Neural crest cell (in vitro differentiated cells): ENCODE measurements around the gene SYNDIG1L. TPM values are rescaled to one million over a fixed set of nuclear protein-coding genes. Genes with fewer than 3 reads are reported as not detected.

ENCODE experiments used
- DNase-seq: peaks from one replicate; pipeline ENCODE4 v3.0.0; 2021; ENCODE audit warnings: low read depth, mixed read lengths, low spot score
- H3K27ac Mint-ChIP-seq: one replicate; pipeline ENCODE4 v1.8.0; 2021; ENCODE audit warnings: mild to moderate bottlenecking, mixed read lengths; ENCODE audit not compliant: unreplicated experiment
- H3K27me3 Mint-ChIP-seq: 2 replicates; pipeline ENCODE4 v1.8.0; 2021; ENCODE audit warnings: low read depth, mild to moderate bottlenecking, mixed read lengths
- H3K36me3 Mint-ChIP-seq: 2 replicates; pipeline ENCODE4 v1.8.0; 2021; ENCODE audit warnings: low read depth, mild to moderate bottlenecking, mixed read lengths
- H3K4me1 Mint-ChIP-seq: 2 replicates; pipeline ENCODE4 v1.8.0; 2021; ENCODE audit warnings: mixed read lengths
- H3K4me3 Mint-ChIP-seq: one replicate; pipeline ENCODE4 v1.8.0; 2021; ENCODE audit warnings: mild to moderate bottlenecking, mixed read lengths
- H3K9me3 Mint-ChIP-seq: 2 replicates; pipeline ENCODE4 v1.8.0; 2021; ENCODE audit warnings: mixed read lengths
- CTCF ChIP-seq: fragments of 200-600 bp; sonication (generic); conservative IDR thresholded peaks from 2 replicates; pipeline ENCODE4 v1.5.0; 2021; ENCODE audit warnings: antibody characterized with exemption, mild to moderate bottlenecking
- total RNA-seq: library from RNA; stranded (reverse); gene quantifications from 2 replicates; pipeline ENCODE4 v1.2.1, GENCODE V29; 2021

The SYNDIG1L gene
- total RNA-seq, 1 donor from 2014 or later, result not detected

- Mint-ChIP-seq H3K4me1 (peaks cover 2% of the 10 kb centered on the region), H3K4me3 (no peak overlapping the region), H3K36me3 (no peaks in the 10 kb centered on the region), H3K9me3 (no peaks in the 10 kb centered on the region), H3K27ac (no peak overlapping the region), H3K27me3 (peaks cover 69% of the 10 kb centered on the region)
- TF ChIP-seq CTCF, result no peak
- DNase-seq, result no peak
These were observed 3.2 kb upstream of the SYNDIG1L start for GRCh38 chr14:74429221-74429691.

GRCh38 chr14:74427651-74428050 lies 1.6 kb upstream of the SYNDIG1L start:
- Mint-ChIP-seq H3K27ac (no peak overlapping the region), H3K4me1 (no peaks in the 10 kb centered on the region), H3K4me3 (no peak overlapping the region), H3K27me3 (peaks cover 80% of the 10 kb centered on the region), H3K36me3 (no peaks in the 10 kb centered on the region), H3K9me3 (no peaks in the 10 kb centered on the region)
- no peak for DNase-seq
- TF ChIP-seq CTCF, result no peak

- peaks cover 84% of the 10 kb centered on the region for H3K27me3 Mint-ChIP-seq
These were observed 347 bp downstream of the SYNDIG1L start for GRCh38 chr14:74425525-74426201.

GRCh38 chr14:74424606-74425005 lies 1.4 kb downstream of the SYNDIG1L start:
- Mint-ChIP-seq H3K27me3 (peaks cover 87% of the 10 kb centered on the region), H3K9me3 (no peaks in the 10 kb centered on the region), H3K4me3 (no peak overlapping the region), H3K4me1 (no peaks in the 10 kb centered on the region), H3K36me3 (no peaks in the 10 kb centered on the region), H3K27ac (no peak overlapping the region)
- no peak for DNase-seq
- TF ChIP-seq CTCF, result no peak

More at GRCh38 chr14:74425525-74426201, 347 bp downstream of the SYNDIG1L start:
- TF ChIP-seq CTCF, result no peak
- H3K36me3 Mint-ChIP-seq, result no peaks in the 10 kb centered on the region
- H3K4me1 Mint-ChIP-seq, result no peaks in the 10 kb centered on the region
- DNase-seq, result peak; percentile 69
- H3K4me3 Mint-ChIP-seq, result no peak overlapping the region
- no peaks in the 10 kb centered on the region for H3K9me3 Mint-ChIP-seq
- no peak overlapping the region for H3K27ac Mint-ChIP-seq

- no peaks in the 10 kb centered on the region for H3K4me1 Mint-ChIP-seq
- no peaks in the 10 kb centered on the region for H3K9me3 Mint-ChIP-seq
- DNase-seq, result no peak
- H3K36me3 Mint-ChIP-seq, result no peaks in the 10 kb centered on the region
- peaks cover 74% of the 10 kb centered on the region for H3K27me3 Mint-ChIP-seq
- H3K4me3 Mint-ChIP-seq, result no peak overlapping the region
- no peak overlapping the region for H3K27ac Mint-ChIP-seq
- no peak for TF ChIP-seq CTCF
These were observed 2.8 kb downstream of the SYNDIG1L start for GRCh38 chr14:74423246-74423645.
